ENCODE data around the gene TSPYL1. TPM values are rescaled to one million over a fixed set of nuclear protein-coding genes. Genes with fewer than 3 reads are reported as not detected.
"Not testable (repeated sequence)": the region's sequence is repeated elsewhere in the genome, so short reads cannot be mapped to it uniquely, and the experiment has no call there.

TSPYL1 gene
- total RNA-seq, 2 experiments from 2014 or later, result 47.7 to 48.5 TPM

DNA sequence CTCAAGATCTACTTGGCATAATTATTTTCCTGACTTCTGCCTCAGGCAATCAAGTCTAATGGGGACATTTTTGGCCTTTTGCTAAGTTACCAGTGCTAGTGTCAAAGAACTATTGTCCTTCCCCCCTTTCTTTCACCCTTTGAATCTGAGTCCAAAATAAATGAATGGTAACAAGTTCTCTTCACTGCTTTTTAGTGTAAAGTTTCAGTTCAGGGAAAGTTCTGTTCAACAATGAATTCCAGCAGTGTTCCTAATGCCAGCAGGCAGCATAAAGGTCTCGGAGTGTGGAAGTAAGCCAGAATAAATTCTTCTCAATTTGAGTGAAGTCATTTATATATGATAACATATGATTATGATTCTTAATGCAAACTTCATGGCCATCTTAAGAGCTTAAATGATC is 20.8 kb upstream of the TSPYL1 start:
- CTCF ChIA-PET, result no interaction called here
- POLR2A ChIA-PET, result no interaction called here

DNA sequence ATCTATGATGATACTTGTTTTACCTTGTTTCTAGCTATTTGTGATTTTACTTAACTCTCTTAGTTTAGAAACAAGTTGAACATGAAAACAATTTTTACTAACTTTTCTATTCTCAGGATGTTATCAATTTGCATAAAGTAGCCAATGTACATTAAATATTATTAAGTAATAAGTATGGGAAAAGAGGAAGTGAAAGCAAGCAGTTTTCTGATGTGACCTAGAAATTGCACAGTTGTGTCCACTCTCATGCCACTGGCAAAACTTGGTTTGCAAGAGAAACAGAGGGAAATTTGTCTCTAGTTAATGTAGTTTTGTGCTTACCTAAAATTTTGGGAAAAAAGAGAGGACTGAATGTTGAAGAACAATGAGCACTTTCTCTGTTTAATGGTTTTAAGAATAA is 19.2 kb upstream of the TSPYL1 start:
- ChIA-PET POLR2A (no interaction called here), CTCF (no interaction called here)

- ChIA-PET POLR2A (no interaction called here), CTCF (no interaction called here)
Measured at GRCh38 chr6:116298273-116298672, 18.5 kb upstream of the TSPYL1 start.

- ChIA-PET CTCF (interaction anchor here (0.6 kb wide), 1 partner anchor 133 kb away, joined by 3 read pairs; no protein-coding TSS in a partner anchor), POLR2A (no interaction called here)
Measured at GRCh38 chr6:116292553-116292952, 12.8 kb upstream of the TSPYL1 start.

DNA sequence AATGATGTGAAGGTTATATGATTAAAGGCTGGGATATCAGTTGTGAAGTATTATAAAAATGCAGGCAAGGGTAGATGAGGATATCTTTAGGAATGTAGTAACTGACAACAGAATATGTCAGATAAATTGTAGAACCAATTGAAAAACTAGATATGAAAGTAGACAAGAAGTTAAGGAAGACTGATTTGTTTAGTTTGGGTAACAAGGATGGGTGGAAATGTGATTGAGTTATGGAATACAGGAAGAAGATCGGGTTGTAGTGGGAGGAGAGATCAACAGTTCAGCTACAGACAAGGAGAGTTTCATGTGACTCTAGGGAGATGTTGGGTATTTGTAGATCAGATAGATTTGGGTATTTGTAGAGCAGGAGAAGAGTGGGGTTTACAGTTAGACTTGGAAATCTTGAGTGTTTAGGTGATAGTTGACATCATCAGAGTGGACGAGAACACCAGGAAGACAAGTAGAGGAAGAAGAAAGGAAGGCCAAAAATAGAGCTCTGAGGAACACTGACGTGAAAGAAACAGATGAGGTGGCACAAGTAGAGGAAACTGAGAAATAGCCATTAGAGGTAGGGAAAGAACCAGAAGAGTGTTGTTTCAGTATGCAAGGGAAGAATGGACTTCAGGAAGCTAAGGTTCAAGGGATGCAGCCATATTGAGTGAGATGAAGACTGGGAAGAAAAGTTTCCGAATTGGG is 12.1 kb upstream of the TSPYL1 start:
- ChIA-PET CTCF (interaction anchor here (0.6 kb wide), 1 partner anchor 133 kb away, joined by 3 read pairs; no protein-coding TSS in a partner anchor), POLR2A (no interaction called here)

GRCh38 chr6:116290799-116291198 is 11.1 kb upstream of the TSPYL1 start:
- POLR2A ChIA-PET, result no interaction called here
- CTCF ChIA-PET, result no interaction called here

- CTCF ChIA-PET, result no interaction called here
- POLR2A ChIA-PET, result no interaction called here
Measured at GRCh38 chr6:116289876-116290275, 10.1 kb upstream of the TSPYL1 start.

- POLR2A ChIA-PET, result interaction anchor here (0.9 kb wide), 1 partner anchor 8 kb away, joined by 3 read pairs; the partner anchor contains the start of gene TSPYL1
- CTCF ChIA-PET, result interaction anchor here (0.9 to 2.1 kb wide), 10 partner anchors 8 to 275 kb away, joined by 3 to 9 read pairs (median 4); partner anchors contain the start of gene TSPYL1
Measured at GRCh38 chr6:116287689-116288282, 8.1 kb upstream of the TSPYL1 start.

- ChIA-PET CTCF (interaction anchor here (1.0 to 2.1 kb wide), 8 partner anchors 7 to 276 kb away, joined by 3 to 9 read pairs (median 4); partner anchors contain the start of gene TSPYL1), POLR2A (no interaction called here)
Measured at GRCh38 chr6:116286773-116287358, 7.1 kb upstream of the TSPYL1 start.

DNA sequence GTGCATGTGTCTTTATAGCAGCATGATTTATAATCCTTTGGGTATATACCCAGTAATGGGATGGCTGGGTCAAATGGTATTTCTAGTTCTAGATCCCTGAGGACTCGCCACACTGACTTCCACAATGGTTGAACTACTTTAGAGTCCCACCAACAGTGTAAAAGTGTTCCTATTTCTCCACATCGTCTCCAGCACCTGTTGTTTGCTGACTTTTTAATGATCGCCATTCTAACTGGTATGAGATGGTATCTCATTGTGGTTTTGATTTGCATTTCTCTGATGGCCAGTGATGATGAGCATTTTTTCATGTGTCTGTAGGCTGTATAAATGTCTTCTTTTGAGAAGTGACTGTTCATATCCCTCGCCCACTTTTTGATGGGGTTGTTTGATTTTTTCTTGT is 5.3 kb upstream of the TSPYL1 start:
- CTCF ChIA-PET, POLR2A ChIA-PET: not testable (repeated sequence)

DNA sequence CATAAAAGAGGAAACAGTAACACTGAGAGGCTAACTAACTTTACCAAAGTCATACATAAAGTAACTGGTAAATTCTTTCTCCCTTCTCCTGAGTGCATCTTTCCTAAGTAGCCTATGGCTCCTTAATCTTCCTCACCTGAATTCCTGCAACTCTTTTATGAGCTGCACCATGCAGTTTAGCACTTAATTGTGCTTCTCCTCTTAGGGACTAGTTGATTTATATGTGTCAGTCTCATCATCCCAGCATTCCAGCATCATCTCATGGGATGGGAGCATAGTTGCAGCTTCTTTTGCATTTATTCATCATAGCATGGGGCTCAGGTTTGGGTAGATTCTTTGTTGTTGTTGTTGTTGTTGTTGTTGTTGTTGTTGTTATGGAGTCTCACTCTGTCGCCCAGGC is 3.5 kb upstream of the TSPYL1 start:
- ChIA-PET CTCF (no interaction called here), POLR2A (no interaction called here)

GRCh38 chr6:116282698-116283097 is 3.0 kb upstream of the TSPYL1 start:
- ChIA-PET POLR2A (no interaction called here), CTCF (no interaction called here)

GRCh38 chr6:116280933-116281316 is 1.2 kb upstream of the TSPYL1 start:
- CTCF ChIA-PET, result no interaction called here
- POLR2A ChIA-PET, result no interaction called here

- ChIA-PET CTCF (interaction anchor here (1.1 to 1.2 kb wide), 2 partner anchors 7 to 13 kb away, joined by 3 read pairs; no protein-coding TSS in a partner anchor), POLR2A (interaction anchor here (0.6 to 1.5 kb wide), 6 partner anchors 8 to 290 kb away, joined by 3 to 8 read pairs (median 4); partner anchors contain the start of genes RWDD1 and TSPYL4)
Measured at GRCh38 chr6:116280161-116280932, 617 bp upstream of the TSPYL1 start.

DNA sequence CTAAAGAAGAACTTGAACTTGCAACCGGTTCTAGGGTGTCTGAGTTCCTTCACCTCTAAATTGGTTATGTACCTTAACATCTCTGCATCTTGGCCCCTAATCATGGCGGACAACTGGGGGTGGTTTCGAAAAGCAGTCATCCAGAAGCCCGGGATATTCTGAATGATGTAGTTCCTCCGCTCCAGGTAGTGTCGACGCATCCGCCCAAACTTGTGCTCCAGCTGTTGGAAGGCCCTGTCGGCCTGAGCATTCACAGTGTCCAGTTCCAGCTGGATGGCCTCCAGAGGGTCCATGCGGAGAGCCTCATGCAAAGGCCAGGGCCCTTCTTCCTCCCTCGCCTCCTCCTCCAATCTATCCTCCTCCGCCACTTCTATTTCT is 887 bp downstream of the TSPYL1 start:
- ChIA-PET POLR2A (interaction anchor here (0.6 to 1.5 kb wide), 3 partner anchors 10 to 309 kb away, joined by 3 to 8 read pairs (median 3); no protein-coding TSS in a partner anchor), CTCF (interaction anchor here (1.1 kb wide), 1 partner anchor 9 kb away, joined by 4 read pairs; no protein-coding TSS in a partner anchor)

- CTCF ChIA-PET, result interaction anchor here (1.1 kb wide), 1 partner anchor 9 kb away, joined by 4 read pairs; no protein-coding TSS in a partner anchor
- POLR2A ChIA-PET, result no interaction called here
Measured at GRCh38 chr6:116278481-116278829, 1.3 kb downstream of the TSPYL1 start.

GRCh38 chr6:116277124-116277523 is 2.6 kb downstream of the TSPYL1 start:
- CTCF ChIA-PET, result interaction anchor here (0.7 to 1.0 kb wide), 2 partner anchors 10 to 11 kb away, joined by 3 read pairs; no protein-coding TSS in a partner anchor
- POLR2A ChIA-PET, result no interaction called here

DNA sequence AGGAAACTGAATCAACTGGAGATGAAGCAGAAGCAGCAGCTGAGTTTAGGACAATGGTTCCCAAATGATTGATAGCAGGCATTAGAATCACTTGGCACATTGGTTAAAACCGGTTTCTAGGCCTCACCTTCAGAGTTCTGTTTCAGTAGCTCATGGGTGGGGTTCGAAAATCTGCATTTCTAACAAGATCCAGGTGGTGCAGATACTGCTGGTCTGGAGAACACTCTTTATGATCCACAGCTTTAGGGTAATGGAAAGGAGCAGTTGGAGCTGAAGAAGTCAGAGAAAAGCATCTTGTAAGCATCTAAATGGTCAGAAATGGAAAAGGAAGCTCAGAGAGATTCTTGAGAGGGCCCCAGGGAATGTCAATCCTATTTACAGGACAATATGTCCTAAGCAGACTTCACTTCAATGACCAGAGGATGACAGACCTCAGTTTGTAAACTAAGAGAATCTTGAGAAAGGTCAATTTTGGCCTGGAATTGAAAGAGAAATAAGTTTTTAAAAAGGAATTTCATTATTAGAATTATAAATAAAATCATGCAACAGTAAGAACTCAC is 8.5 kb downstream of the TSPYL1 start:
- ChIA-PET POLR2A (no interaction called here), CTCF (no interaction called here)

- POLR2A ChIA-PET, result interaction anchor here (2.1 kb wide), 1 partner anchor 11 kb away, joined by 8 read pairs; the partner anchor contains the start of gene TSPYL1
Measured at GRCh38 chr6:116268589-116269293, 11.0 kb downstream of the TSPYL1 start.

More at GRCh38 chr6:116268589-116269293, 11.0 kb downstream of the TSPYL1 start:
- CTCF ChIA-PET, result interaction anchor here (0.8 to 1.2 kb wide), 3 partner anchors 15 to 292 kb away, joined by 3 to 4 read pairs (median 4); partner anchors contain the start of gene TSPYL4
